ENCODE data around the gene TAPT1. TPM values are rescaled to one million over a fixed set of nuclear protein-coding genes. Genes with fewer than 3 reads are reported as not detected.

Gene TAPT1
- total and polyA plus RNA-seq, 2 donors (not counting 3 experiments of a cell fraction or from before 2014, with no cell fraction given): 6.9 to 17.5 TPM

- Histone ChIP-seq H2AFZ (ENCODE audit: low read depth, low read length) (no peak overlapping the region), H3K4me3 (replicated peaks in 1 of 3; ENCODE audit: insufficient read depth in 1 of 3, low read depth in 1 of 3, low read length in 3 of 3) (no peak overlapping the region), H3K27ac (ENCODE audit: insufficient read depth, low read depth, low read length) (no peak overlapping the region), H3K36me3 (ENCODE audit: control insufficient read depth in 2 of 2, extremely low read depth in 1 of 2, insufficient read depth in 2 of 2, low read length in 2 of 2) (no peaks in the 10 kb centered on the region), H3K9me3 (replicated peaks; ENCODE audit: control insufficient read depth, insufficient read depth, low read length) (no peaks in the 10 kb centered on the region), H4K20me1 (replicated peaks; ENCODE audit: control insufficient read depth, extremely low read depth, insufficient read depth, low read length) (no peaks in the 10 kb centered on the region), H3K4me2 (ENCODE audit: insufficient read depth, low read length) (no peak overlapping the region), H3K4me1 (ENCODE audit: control insufficient read depth, extremely low read depth, insufficient read depth, low read length) (peaks cover 23% of the 10 kb centered on the region), H3K79me2 (ENCODE audit: control insufficient read depth, insufficient read depth, low read length) (no peaks in the 10 kb centered on the region), H3K9me1 (replicated peaks; ENCODE audit: control insufficient read depth, extremely low read depth, insufficient read depth, low read length) (no peaks in the 10 kb centered on the region), H3K9ac (replicated peaks; ENCODE audit: extremely low read depth, insufficient read depth, low read length) (no peak overlapping the region), H3K27me3 (ENCODE audit: control insufficient read depth in 2 of 2, insufficient read depth in 2 of 2, low read length in 2 of 2) (no peaks in the 10 kb centered on the region)
- FAIRE-seq (no peak), DNase-seq (ENCODE audit: low read depth, low spot score) (no peak)
- TF ChIP-seq MYC (IDR thresholded peaks at IDR 0.05; ENCODE audit: low read depth, low read length) (no peak), JUN (IDR thresholded peaks at IDR 0.05; ENCODE audit: borderline replicate concordance, insufficient read depth, insufficient read length, low read depth) (no peak), POLR2AphosphoS5 (IDR thresholded peaks at IDR 0.05; ENCODE audit: insufficient read depth, low read depth, low read length) (no peak), FOS (IDR thresholded peaks at IDR 0.05; ENCODE audit: borderline replicate concordance, insufficient read depth, low read length) (no peak), MAX (IDR thresholded peaks at IDR 0.05; ENCODE audit: insufficient read depth, insufficient read length) (no peak), POLR2A (IDR thresholded peaks at IDR 0.05; ENCODE audit: low read depth, low read length) (no peak), EZH2 (IDR thresholded peaks at IDR 0.05; ENCODE audit: borderline replicate concordance, low read depth, low read length, severe bottlenecking) (no peak), GATA2 (IDR thresholded peaks at IDR 0.05; ENCODE audit: insufficient read depth, insufficient read length, low read depth, low read length) (no peak)
- TF ChIP-seq, protein P1, sequence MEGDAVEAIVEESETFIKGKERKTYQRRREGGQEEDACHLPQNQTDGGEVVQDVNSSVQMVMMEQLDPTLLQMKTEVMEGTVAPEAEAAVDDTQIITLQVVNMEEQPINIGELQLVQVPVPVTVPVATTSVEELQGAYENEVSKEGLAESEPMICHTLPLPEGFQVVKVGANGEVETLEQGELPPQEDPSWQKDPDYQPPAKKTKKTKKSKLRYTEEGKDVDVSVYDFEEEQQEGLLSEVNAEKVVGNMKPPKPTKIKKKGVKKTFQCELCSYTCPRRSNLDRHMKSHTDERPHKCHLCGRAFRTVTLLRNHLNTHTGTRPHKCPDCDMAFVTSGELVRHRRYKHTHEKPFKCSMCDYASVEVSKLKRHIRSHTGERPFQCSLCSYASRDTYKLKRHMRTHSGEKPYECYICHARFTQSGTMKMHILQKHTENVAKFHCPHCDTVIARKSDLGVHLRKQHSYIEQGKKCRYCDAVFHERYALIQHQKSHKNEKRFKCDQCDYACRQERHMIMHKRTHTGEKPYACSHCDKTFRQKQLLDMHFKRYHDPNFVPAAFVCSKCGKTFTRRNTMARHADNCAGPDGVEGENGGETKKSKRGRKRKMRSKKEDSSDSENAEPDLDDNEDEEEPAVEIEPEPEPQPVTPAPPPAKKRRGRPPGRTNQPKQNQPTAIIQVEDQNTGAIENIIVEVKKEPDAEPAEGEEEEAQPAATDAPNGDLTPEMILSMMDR (IDR thresholded peaks at IDR 0.05; ENCODE audit: extremely low read depth in 1 of 2, insufficient read depth in 1 of 2, low read depth in 1 of 2, low read length in 2 of 2): no peak
- BruUV-seq (replicated peaks): no TSS peak
- intact Hi-C loops (cut with micrococcal nuclease) (no loop called here), dilution Hi-C loops (cut with MboI; ENCODE audit: extremely low pct_ligation_motif_present, low sequenced_read_pairs) (no loop called here)
- CTCF ChIA-PET: interaction anchor here (1.0 to 1.7 kb wide), 3 partner anchors 12 to 41 kb away, joined by 3 to 9 read pairs (median 3); no protein-coding TSS in a partner anchor
- POLR2A ChIA-PET: no interaction called here
These were observed 67.8 kb downstream of the TAPT1 start for GRCh38 chr4:16158504-16158852.
